OCI-LY7 (cell line): ENCODE data around the gene C20orf141. TPM values are rescaled to one million over a fixed set of nuclear protein-coding genes. Genes with fewer than 3 reads are reported as not detected.

ENCODE experiments used
- BruUV-seq: library from RNA; stranded (reverse); fragments of 400-500 nt; replicated peaks from 2 replicates; lab custom pipeline; 2021; lab: Mats Ljungman, UMichigan
- CTCF ChIA-PET: fragments of 300-600 bp; sonication (Branson Sonifier 250); formaldehyde crosslinking; loops from one replicate; lab custom pipeline; 2022; ENCODE audit warnings: antibody characterized with exemption; ENCODE audit not compliant: unreplicated experiment; lab: Charles Lee
- POLR2A ChIA-PET: fragments of 300-600 bp; sonication (Branson Sonifier 250); formaldehyde crosslinking; loops from one replicate; lab custom pipeline; 2022; ENCODE audit warnings: antibody characterized with exemption; lab: Charles Lee
- DNase-seq: peaks from one replicate; pipeline ENCODE4 v3.0.0-alpha.2; 2015; ENCODE audit warnings: low spot score
- H2AFZ ChIP-seq: fragments of 200-600 bp; sonication (generic), shearing (Covaris generic); 2 replicates; pipeline ENCODE4 v1.6.1; 2014; ENCODE audit warnings: mild to moderate bottlenecking, antibody characterized with exemption, low read length, moderate library complexity
- H3K27ac ChIP-seq: fragments of 200-600 bp; sonication (generic); 2 replicates; pipeline ENCODE4 v1.5.1; 2014; ENCODE audit warnings: mixed run types, low read depth, mild to moderate bottlenecking, moderate library complexity, low read length, inconsistent platforms; ENCODE audit not compliant: poor library complexity, severe bottlenecking
- H3K36me3 ChIP-seq: fragments of 200-600 bp; sonication (generic); 2 replicates; pipeline ENCODE4 v1.6.1; 2014; ENCODE audit warnings: mild to moderate bottlenecking, antibody characterized with exemption, low read length, moderate library complexity, mixed read lengths; ENCODE audit not compliant: insufficient read depth
- H3K4me1 ChIP-seq: fragments of 200-600 bp; sonication (generic); 2 replicates; pipeline ENCODE4 v1.5.1; 2014; ENCODE audit warnings: mild to moderate bottlenecking, low read length; ENCODE audit not compliant: insufficient read depth, poor library complexity, severe bottlenecking
- H3K4me2 ChIP-seq: fragments of 200-600 bp; sonication (generic); 2 replicates; pipeline ENCODE4 v1.6.1; 2014; ENCODE audit warnings: mild to moderate bottlenecking, low read length
- H3K4me3 ChIP-seq: fragments of 200-600 bp; sonication (generic); 2 replicates; pipeline ENCODE4 v1.5.1; 2014; ENCODE audit warnings: mild to moderate bottlenecking, low read depth, low read length; ENCODE audit not compliant: poor library complexity, severe bottlenecking
- H3K79me2 ChIP-seq: fragments of 200-600 bp; sonication (generic); 2 replicates; pipeline ENCODE4 v1.6.1; 2016; ENCODE audit warnings: low read depth, mild to moderate bottlenecking, low read length, moderate library complexity, mixed read lengths; ENCODE audit not compliant: insufficient read depth
- H3K9me2 ChIP-seq: fragments of 200-600 bp; sonication (generic); 2 replicates; pipeline ENCODE4 v1.6.1; 2016; ENCODE audit warnings: mild to moderate bottlenecking, low read length, mixed read lengths; ENCODE audit not compliant: insufficient read depth
- H3K9me3 ChIP-seq: fragments of 200-600 bp; sonication (generic); 2 replicates; pipeline ENCODE4 v1.6.1; 2014; ENCODE audit warnings: mild to moderate bottlenecking, mixed run types, low read length, mixed read lengths
- H4K20me1 ChIP-seq: fragments of 200-600 bp; sonication (generic); 2 replicates; pipeline ENCODE4 v1.6.1; 2014; ENCODE audit warnings: mild to moderate bottlenecking, antibody characterized with exemption, low read length, moderate library complexity, mixed read lengths; ENCODE audit not compliant: insufficient read depth
- EZH2phosphoT487 ChIP-seq: fragments of 200-600 bp; sonication (generic); IDR thresholded peaks from 2 replicates; pipeline ENCODE4 v1.6.1; 2018; ENCODE audit warnings: low read depth, borderline replicate concordance, mild to moderate bottlenecking, mixed run types, antibody characterized with exemption, low read length, moderate library complexity, mixed read lengths
- intact Hi-C: fragments of 100-400 bp; cut with micrococcal nuclease; formaldehyde crosslinking; loops from one replicate; pipeline ENCODE4 v1.10.0; 2022; ENCODE audit not compliant: unreplicated experiment
- total RNA-seq, 2 experiments: library from RNA; depleted of rRNA in 1 of 2; stranded (reverse); fragments of >200 nt in 1 of 2; shearing (Covaris generic) in 1 of 2; gene quantifications; 2 replicates each; pipeline ENCODE4 v1.2.3, GENCODE V29; 2014 to 2022
- TF ChIP-seq, protein P1 (sequence below): fragments of 200-600 bp; sonication (generic); conservative IDR thresholded peaks from 2 replicates; pipeline ENCODE4 v1.5.1; 2014; ENCODE audit warnings: mild to moderate bottlenecking, antibody characterized with exemption, low read length, moderate library complexity, mixed read lengths

C20orf141 gene
- total RNA-seq, 2 experiments from 2014 or later = not detected

DNA sequence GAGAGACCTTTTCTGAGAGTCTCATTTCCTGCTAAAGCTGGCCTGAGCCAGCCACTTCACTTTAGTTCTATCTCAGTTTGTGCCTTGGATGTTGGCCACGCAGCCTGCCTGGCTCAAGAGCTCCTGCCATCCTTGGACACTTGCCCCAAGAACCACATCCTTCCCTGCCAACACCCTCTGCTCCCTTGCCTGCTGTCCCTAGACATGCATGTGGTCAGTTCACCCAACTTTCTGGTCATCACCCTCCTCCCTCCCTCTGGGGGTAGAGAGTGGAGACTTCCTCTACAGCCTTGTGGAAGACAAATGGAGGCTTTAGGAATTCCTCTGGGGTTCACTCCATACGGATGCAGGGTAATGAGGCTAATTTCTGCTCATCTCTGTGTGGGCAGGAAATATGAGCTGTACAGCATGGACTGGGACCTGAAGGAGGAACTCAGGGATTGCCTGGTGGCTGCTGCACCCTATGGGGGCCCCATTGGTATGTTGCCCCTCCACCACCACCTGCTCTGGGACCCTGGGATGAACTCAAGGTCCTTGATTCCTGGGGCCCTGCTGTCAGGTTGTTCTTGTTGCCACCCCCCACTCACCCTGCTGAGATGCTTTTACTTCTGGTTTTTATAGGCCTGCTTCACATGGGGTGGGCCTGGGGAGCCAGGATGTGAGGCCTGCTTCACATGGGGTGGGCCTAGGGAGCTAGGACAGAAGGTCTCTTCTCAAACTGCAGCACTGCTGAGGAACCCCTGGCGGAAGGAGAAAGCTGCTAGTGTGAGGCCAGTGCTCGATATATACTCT is 44.7 kb downstream of the C20orf141 start:
- no peaks in the 10 kb centered on the region for H3K4me1 ChIP-seq
- H3K9me2 ChIP-seq = no peaks in the 10 kb centered on the region
- no TSS peak for BruUV-seq
- no peak overlapping the region for H3K27ac ChIP-seq
- no peak for TF ChIP-seq EZH2phosphoT487
- TF ChIP-seq, protein P1, sequence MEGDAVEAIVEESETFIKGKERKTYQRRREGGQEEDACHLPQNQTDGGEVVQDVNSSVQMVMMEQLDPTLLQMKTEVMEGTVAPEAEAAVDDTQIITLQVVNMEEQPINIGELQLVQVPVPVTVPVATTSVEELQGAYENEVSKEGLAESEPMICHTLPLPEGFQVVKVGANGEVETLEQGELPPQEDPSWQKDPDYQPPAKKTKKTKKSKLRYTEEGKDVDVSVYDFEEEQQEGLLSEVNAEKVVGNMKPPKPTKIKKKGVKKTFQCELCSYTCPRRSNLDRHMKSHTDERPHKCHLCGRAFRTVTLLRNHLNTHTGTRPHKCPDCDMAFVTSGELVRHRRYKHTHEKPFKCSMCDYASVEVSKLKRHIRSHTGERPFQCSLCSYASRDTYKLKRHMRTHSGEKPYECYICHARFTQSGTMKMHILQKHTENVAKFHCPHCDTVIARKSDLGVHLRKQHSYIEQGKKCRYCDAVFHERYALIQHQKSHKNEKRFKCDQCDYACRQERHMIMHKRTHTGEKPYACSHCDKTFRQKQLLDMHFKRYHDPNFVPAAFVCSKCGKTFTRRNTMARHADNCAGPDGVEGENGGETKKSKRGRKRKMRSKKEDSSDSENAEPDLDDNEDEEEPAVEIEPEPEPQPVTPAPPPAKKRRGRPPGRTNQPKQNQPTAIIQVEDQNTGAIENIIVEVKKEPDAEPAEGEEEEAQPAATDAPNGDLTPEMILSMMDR = no peak
- H2AFZ ChIP-seq = no peak overlapping the region
- H3K36me3 ChIP-seq = no peaks in the 10 kb centered on the region
- POLR2A ChIA-PET = interaction anchor here (0.7 kb wide), 1 partner anchor 331 kb away, joined by 3 read pairs; no protein-coding TSS in a partner anchor
- H3K79me2 ChIP-seq = no peaks in the 10 kb centered on the region
- no peak overlapping the region for H3K4me3 ChIP-seq
- H3K4me2 ChIP-seq = no peak overlapping the region
- H3K9me3 ChIP-seq = no peaks in the 10 kb centered on the region
- intact Hi-C loops = loop anchor here (10.0 kb wide), 1 partner anchor 145 kb away; no protein-coding TSS in a partner anchor
- CTCF ChIA-PET = no interaction called here
- no peak for DNase-seq
- H4K20me1 ChIP-seq = no peaks in the 10 kb centered on the region

DNA sequence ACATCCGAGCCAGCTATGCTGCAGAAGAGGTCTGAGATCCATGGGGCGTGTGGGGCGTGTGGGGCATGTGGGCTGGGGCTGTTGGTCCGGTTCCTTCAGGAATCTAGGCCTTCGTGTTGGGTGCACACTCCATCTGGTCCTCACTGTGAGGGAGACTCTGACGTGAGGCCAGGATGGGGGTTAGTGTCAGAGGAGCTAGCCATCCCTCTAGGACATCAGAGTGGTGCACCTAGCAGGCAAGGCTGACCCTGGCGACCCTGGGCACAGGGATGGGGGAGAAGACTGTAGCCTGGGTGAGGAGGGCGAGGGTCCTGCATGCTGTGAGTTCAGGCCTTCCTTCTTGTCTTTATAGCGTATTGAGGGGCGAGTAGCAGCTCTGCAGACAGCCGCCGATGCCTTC is 49.8 kb downstream of the C20orf141 start:
- ChIA-PET POLR2A (interaction anchor here (0.9 to 1.5 kb wide), 2 partner anchors 8 to 9 kb away, joined by 3 read pairs; partner anchors contain the start of gene PTPRA), CTCF (interaction anchor here (0.7 kb wide), 1 partner anchor 10 kb away, joined by 3 read pairs; no protein-coding TSS in a partner anchor)
- Histone ChIP-seq H3K36me3 (peaks cover 6% of the 10 kb centered on the region; the same call in 1 of the 2 replicates), H3K4me2 (no peak overlapping the region), H4K20me1 (no peaks in the 10 kb centered on the region), H2AFZ (no peak overlapping the region), H3K9me3 (no peaks in the 10 kb centered on the region), H3K27ac (no peak overlapping the region), H3K4me3 (no peak overlapping the region), H3K9me2 (no peaks in the 10 kb centered on the region), H3K79me2 (no peaks in the 10 kb centered on the region), H3K4me1 (no peaks in the 10 kb centered on the region)
- BruUV-seq = no TSS peak
- intact Hi-C loops = loop anchor here (1.0 kb wide), 1 partner anchor 137 kb away; no protein-coding TSS in a partner anchor
- no peak for DNase-seq
- TF ChIP-seq EZH2phosphoT487 = no peak
- TF ChIP-seq, protein P1 = no peak

DNA sequence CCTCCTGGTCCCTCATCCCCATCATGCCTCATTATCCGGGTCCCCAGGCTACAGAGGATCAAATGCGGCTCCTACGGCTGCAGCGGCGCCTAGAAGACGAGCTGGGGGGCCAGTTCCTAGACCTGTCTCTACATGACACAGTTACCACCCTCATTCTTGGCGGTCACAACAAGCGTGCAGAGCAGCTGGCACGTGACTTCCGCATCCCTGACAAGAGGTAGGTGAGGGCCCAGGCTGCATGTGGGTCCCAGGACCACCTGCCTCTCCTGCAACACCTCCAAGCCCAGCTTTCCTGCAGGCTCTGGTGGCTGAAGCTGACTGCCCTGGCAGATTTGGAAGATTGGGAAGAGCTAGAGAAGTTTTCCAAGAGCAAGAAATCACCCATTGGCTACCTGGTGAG is 50.3 kb downstream of the C20orf141 start:
- CTCF ChIA-PET = interaction anchor here (1.0 kb wide), 1 partner anchor 136 kb away, joined by 3 read pairs; no protein-coding TSS in a partner anchor

More for the DNA sequence above, 50.3 kb downstream of the C20orf141 start:
- no peaks in the 10 kb centered on the region for H3K4me1 ChIP-seq
- H3K9me3 ChIP-seq = no peaks in the 10 kb centered on the region
- intact Hi-C loops = loop anchor here (1.0 kb wide), 1 partner anchor 136 kb away; no protein-coding TSS in a partner anchor
- H4K20me1 ChIP-seq = no peaks in the 10 kb centered on the region
- H2AFZ ChIP-seq = no peak overlapping the region
- no peaks in the 10 kb centered on the region for H3K79me2 ChIP-seq
- POLR2A ChIA-PET = interaction anchor here (0.5 to 1.5 kb wide), 2 partner anchors 9 to 16 kb away, joined by 3 read pairs; no protein-coding TSS in a partner anchor
- no peak for DNase-seq
- TF ChIP-seq, protein P1 = no peak
- TF ChIP-seq EZH2phosphoT487 = no peak
- no TSS peak for BruUV-seq
- H3K4me3 ChIP-seq = no peak overlapping the region
- no peak overlapping the region for H3K4me2 ChIP-seq
- no peaks in the 10 kb centered on the region for H3K9me2 ChIP-seq
- H3K27ac ChIP-seq = no peak overlapping the region
- peaks cover 6% of the 10 kb centered on the region; the same call in 1 of the 2 replicates for H3K36me3 ChIP-seq
